Neutrophil (primary cell): ENCODE measurements around the gene PUM1.

Experiments
- H3K27ac ChIP-seq: fragments of 200-600 bp; sonication (generic); 2 replicates; pipeline ENCODE4 v1.5.1; 2016; ENCODE audit warnings: mild to moderate bottlenecking, moderate library complexity
- H3K27me3 ChIP-seq: fragments of 200-600 bp; sonication (generic); 2 replicates; pipeline ENCODE4 v1.6.0; 2016; ENCODE audit warnings: mild to moderate bottlenecking
- H3K36me3 ChIP-seq: fragments of 200-600 bp; sonication (generic); 2 replicates; pipeline ENCODE4 v1.5.1; 2017
- H3K4me1 ChIP-seq, 2 experiments: fragments of 200-600 bp in 1 of 2; sonication (generic) in 1 of 2; 1 replicate in 1 of 2; 2 replicates in 1 of 2; pipeline versions ENCODE4 v1.5.1 to v1.6.1; 2013 to 2016; ENCODE audit warnings: low read depth in 1 of 2, low read length in 1 of 2, mild to moderate bottlenecking in 1 of 2, moderate library complexity in 1 of 2; ENCODE audit not compliant: control insufficient read depth in 1 of 2, insufficient read depth in 1 of 2
- H3K4me3 ChIP-seq, 2 experiments: fragments of 200-600 bp in 1 of 2; sonication (generic) in 1 of 2; 1 replicate in 1 of 2; 2 replicates in 1 of 2; pipeline ENCODE4 v1.5.1; 2013 to 2016; ENCODE audit warnings: low read depth in 1 of 2, low read length in 1 of 2, mild to moderate bottlenecking in 1 of 2, moderate library complexity in 1 of 2
- H3K9me3 ChIP-seq: fragments of 200-600 bp; sonication (generic); 2 replicates; pipeline ENCODE4 v1.5.1; 2016
- CTCF ChIP-seq: fragments of 200-600 bp; sonication (generic); IDR thresholded peaks from 2 replicates; pipeline ENCODE4 v1.5.1; 2016; ENCODE audit warnings: antibody characterized with exemption

Gene PUM1

GRCh38 chr1:30885570-30886522 is 179.7 kb downstream of the PUM1 start:
- Histone ChIP-seq H3K4me1 (no peaks in the 10 kb centered on the region), H3K27me3 (peaks cover 95% of the 10 kb centered on the region), H3K4me3 (no peak overlapping the region), H3K36me3 (no peaks in the 10 kb centered on the region), H3K9me3 (no peaks in the 10 kb centered on the region), H3K27ac (no peak overlapping the region)
- no peak for TF ChIP-seq CTCF

- Histone ChIP-seq H3K27ac (no peak overlapping the region), H3K4me3 (no peak overlapping the region), H3K27me3 (peaks cover 96% of the 10 kb centered on the region), H3K4me1 (no peaks in the 10 kb centered on the region), H3K36me3 (no peaks in the 10 kb centered on the region), H3K9me3 (no peaks in the 10 kb centered on the region)
- TF ChIP-seq CTCF = no peak
These were observed 180.8 kb downstream of the PUM1 start for GRCh38 chr1:30884723-30885122.

- H3K9me3 ChIP-seq = no peaks in the 10 kb centered on the region
- H3K27me3 ChIP-seq = peaks cover 99% of the 10 kb centered on the region
- H3K4me1 ChIP-seq = no peaks in the 10 kb centered on the region
- TF ChIP-seq CTCF = no peak
- H3K27ac ChIP-seq = no peak overlapping the region
- no peak overlapping the region for H3K4me3 ChIP-seq
- H3K36me3 ChIP-seq = no peaks in the 10 kb centered on the region
These were observed 181.9 kb downstream of the PUM1 start for GRCh38 chr1:30883389-30884172.

DNA sequence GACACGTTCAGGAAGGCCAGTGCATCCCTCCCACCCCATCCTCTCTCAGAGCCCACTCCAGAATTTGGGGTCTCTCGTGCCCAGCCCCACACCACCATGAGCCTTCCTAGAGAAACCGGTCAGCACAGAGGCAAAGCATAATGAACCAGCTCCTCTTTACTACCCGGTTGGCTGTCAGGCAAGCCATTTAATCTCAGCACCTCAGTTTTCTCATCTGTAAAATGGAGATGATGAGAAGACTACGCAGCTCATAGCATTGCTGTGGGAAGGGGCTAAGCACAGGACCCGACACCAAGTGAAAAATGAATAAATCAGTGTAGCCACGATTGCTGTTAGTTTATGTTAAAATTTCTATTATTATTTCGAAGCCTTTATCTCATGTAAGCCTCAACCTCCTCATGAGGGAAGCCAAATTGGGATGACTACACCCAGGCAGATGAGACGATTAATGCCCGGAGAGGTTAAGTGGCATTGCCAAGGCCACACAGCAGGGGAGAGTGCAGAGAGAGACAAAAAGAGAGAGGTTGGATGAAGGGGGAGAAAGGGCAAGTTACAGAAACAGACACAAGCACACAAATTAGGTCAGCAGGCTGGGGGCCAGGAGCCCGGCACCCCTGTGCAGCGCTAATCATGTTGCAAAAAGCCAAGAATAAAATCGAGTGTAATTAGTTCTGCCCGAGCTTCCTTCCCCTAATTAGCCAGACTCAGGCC is 182.7 kb downstream of the PUM1 start:
- peaks cover 99% of the 10 kb centered on the region for H3K27me3 ChIP-seq
- no peaks in the 10 kb centered on the region for H3K36me3 ChIP-seq
- no peak overlapping the region for H3K4me3 ChIP-seq
- peaks cover 0 to under 1% of the 10 kb centered on the region in 2 experiments for H3K4me1 ChIP-seq
- no peaks in the 10 kb centered on the region for H3K9me3 ChIP-seq
- TF ChIP-seq CTCF = no peak
- H3K27ac ChIP-seq = no peak overlapping the region
